GM20000 (cell line): ENCODE data around the gene KLF8.
A peak's percentile ranks its signal among the peaks of the same experiment; 100 is the strongest.

Source experiments
- DNase-seq: peaks from one replicate; pipeline ENCODE4 v3.0.0; 2012; ENCODE audit warnings: low spot score
- TF ChIP-seq, protein P1 (sequence below): IDR thresholded peaks from 2 replicates; pipeline ENCODE4 v1.5.1; 2012; ENCODE audit warnings: mild to moderate bottlenecking, control low read depth; ENCODE audit errors: extremely low read depth, missing control alignments

The KLF8 gene

DNA sequence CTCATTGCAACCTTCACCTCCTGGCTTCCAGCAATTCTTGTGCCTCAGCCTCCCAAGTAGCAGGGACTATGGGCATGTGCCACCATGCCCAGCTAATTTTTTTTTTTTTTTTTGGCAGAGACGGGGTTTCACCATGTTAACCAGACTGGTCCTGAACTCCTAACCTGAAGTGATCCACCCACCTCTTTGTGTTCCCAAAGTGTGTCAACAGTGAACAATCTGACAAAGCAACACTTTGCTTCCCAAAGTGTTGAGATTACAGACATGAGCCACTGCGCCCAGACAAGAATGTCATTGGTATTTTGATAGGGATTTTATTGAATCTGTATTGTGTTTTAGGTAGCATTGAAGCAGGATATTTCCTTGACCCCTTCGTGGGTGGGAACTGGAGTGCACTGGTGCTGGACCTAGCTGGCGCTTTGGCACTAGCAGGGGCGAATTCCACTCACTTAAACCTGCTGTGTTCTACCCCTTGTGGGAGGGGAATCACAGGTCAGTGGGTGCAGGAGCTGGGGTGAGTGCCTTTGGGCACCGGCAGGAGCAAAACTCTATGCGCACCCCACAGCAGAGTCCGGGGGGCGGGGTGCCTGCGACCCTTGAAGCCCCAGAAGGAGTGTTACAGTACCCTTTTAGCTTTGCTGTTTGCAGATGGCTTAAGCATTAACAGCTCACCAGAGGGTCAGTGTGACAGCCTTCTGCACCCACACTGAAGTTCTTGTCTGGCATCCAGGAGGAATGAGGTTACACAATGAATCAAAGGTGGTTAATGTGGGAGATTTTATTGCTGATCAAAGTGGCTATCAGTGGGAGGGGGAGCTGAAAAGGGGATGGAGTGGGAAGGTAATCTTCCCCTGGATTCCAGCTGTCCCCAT is 21.9 kb downstream of the KLF8 start:
- TF ChIP-seq, protein P1, sequence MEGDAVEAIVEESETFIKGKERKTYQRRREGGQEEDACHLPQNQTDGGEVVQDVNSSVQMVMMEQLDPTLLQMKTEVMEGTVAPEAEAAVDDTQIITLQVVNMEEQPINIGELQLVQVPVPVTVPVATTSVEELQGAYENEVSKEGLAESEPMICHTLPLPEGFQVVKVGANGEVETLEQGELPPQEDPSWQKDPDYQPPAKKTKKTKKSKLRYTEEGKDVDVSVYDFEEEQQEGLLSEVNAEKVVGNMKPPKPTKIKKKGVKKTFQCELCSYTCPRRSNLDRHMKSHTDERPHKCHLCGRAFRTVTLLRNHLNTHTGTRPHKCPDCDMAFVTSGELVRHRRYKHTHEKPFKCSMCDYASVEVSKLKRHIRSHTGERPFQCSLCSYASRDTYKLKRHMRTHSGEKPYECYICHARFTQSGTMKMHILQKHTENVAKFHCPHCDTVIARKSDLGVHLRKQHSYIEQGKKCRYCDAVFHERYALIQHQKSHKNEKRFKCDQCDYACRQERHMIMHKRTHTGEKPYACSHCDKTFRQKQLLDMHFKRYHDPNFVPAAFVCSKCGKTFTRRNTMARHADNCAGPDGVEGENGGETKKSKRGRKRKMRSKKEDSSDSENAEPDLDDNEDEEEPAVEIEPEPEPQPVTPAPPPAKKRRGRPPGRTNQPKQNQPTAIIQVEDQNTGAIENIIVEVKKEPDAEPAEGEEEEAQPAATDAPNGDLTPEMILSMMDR, result no peak
- DNase-seq, result no peak

DNA sequence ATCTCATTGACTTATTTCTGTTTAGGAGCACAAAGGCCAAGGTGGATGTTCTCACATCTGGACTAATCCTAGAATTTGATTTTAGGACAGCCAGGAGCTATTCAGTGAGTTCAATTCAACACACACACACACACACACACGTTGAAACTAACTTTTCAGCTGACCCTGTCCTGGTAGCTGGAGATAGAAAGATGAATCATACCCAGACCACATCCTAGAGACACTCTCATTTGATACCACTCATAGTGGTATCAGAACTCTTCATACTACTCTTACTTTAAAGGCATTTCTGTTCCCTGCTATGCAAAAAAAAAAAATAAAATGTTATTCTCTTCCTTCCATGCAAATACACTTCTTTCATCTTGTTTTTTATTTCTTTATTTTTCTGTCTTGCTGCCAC is 36.7 kb downstream of the KLF8 start:
- TF ChIP-seq, protein P1, result no peak
- DNase-seq, result peak; percentile 6

DNA sequence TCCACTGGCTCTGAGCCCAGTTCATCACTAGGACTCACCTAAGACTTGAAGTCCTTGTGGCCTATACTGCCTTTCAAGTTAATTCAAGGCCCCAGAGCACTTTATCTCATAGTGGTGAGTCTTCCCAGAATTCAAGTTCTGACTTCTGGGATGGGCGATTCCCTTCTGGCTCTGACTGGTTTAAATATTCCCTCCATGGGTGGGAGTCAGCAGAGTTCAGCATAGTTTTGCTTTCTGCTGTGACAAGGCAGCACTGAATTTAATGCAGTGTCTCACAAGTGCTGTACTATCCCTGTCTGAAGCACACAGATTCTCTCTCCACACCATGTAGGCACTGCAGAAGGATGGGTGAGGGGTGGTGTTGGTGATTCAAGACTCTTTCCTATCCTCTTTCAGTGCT is 46.5 kb downstream of the KLF8 start:
- DNase-seq, result no peak
- TF ChIP-seq, protein P1, result no peak

DNA sequence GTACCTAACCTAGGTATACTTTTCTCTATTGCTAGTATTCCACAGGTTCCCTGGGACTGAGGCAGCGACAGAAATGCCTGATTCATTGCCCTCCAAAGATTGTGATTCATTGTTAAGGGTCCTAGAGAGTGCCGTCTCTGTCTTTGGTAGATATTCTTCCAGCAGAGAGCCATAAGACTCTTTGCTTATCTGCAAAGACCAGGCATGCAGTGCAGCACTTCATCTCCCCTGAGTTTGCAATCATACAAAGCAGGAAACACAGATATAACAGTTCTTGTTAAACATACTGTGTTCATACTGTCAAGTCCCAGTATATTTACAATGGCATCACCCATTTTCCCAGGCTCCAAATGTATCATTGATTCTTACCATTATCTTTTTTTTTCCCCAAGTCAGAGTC is 47.7 kb downstream of the KLF8 start:
- no peak for DNase-seq
- TF ChIP-seq, protein P1, result no peak

DNA sequence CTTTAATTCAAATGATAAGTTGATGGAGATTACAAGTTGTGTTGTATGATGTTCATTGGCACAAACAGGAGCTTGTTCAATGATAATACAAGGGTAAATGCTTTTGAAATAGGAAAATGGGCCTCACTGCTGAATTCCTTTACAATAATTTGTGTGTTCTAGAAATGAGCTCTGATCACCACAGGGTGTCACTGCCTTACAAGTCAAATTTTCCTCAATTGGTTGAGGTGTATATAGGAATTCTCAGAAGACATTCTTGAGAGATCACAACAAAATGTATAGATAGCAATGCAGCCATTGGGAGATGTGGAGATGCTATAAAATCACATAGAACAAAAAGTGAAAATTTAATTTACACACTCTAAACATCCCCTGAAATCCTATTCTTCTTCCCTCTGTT is 49.6 kb downstream of the KLF8 start:
- DNase-seq, result no peak
- TF ChIP-seq, protein P1, result no peak

DNA sequence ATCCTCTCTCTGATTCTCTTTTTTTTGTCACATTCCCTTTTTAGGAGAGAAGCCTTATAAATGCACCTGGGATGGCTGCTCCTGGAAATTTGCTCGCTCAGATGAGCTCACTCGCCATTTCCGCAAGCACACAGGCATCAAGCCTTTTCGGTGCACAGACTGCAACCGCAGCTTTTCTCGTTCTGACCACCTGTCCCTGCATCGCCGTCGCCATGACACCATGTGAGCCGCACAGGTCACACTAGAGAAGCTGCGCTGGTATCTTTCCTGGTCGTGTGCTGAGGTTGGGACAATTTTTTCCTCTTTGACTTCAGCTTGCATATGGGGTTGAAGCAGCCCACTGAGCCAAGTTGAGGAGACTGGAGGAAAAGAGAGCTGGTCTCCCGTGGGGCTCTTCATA is 52.1 kb downstream of the KLF8 start:
- DNase-seq, result no peak
- TF ChIP-seq, protein P1, result no peak

DNA sequence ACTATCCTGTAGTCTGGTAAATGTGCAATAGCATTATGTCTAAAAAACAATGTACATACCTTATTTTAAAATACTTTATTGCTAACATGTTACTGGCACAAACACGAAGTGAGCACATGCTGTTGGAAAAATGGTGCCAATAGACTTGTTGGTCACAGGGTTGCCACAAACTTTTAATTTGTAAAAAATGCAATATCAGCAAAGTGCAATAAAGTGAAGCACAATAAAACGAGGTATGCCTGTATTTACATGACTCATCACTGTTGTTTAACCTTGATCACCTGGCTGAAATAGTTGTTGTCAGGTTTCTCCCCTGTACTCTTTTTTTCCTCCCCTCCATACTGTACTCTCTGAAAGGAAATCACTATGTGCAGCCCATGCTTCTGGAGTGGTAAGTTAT is 56.5 kb downstream of the KLF8 start:
- DNase-seq, result no peak

More for the DNA sequence above, 56.5 kb downstream of the KLF8 start:
- TF ChIP-seq, protein P1, result no peak
